Suprapubic skin (tissue), 4 donors: ENCODE data around the gene SLC9B1. TPM values are rescaled to one million over a fixed set of nuclear protein-coding genes. Genes with fewer than 3 reads are reported as not detected.
"Not testable (repeated sequence)": the region's sequence is repeated elsewhere in the genome, so short reads cannot be mapped to it uniquely, and the experiment has no call there.

Source experiments
- DNase-seq, 2 donors: peaks; one replicate each; pipeline ENCODE4 v3.0.0-alpha.2; 2019; ENCODE audit warnings: low spot score in 2 of 2
- H3K27ac ChIP-seq: fragments of 200-600 bp; sonication (generic); one replicate; pipeline ENCODE4 v1.5.1; 2019
- H3K27me3 ChIP-seq: fragments of 200-600 bp; sonication (generic); one replicate; pipeline ENCODE4 v1.5.1; 2019
- H3K36me3 ChIP-seq: fragments of 200-600 bp; sonication (generic); one replicate; pipeline ENCODE4 v1.5.1; 2019
- H3K4me1 ChIP-seq: fragments of 200-600 bp; sonication (generic); one replicate; pipeline ENCODE4 v1.5.1; 2019
- H3K4me3 ChIP-seq: fragments of 200-600 bp; sonication (generic); one replicate; pipeline ENCODE4 v1.5.1; 2019; ENCODE audit warnings: mild to moderate bottlenecking
- H3K9me3 ChIP-seq: fragments of 200-600 bp; sonication (generic); one replicate; pipeline ENCODE4 v1.5.1; 2019
- EP300 ChIP-seq: sonication (generic); formaldehyde crosslinking; IDR thresholded peaks from one replicate; pipeline ENCODE4 v1.6.1; 2017; ENCODE audit warnings: antibody characterized with exemption
- POLR2A ChIP-seq, 2 donors: fragments of 450-650 bp; IDR thresholded peaks; one replicate each; pipeline ENCODE4 v1.6.1; 2017; ENCODE audit warnings: antibody characterized with exemption in 2 of 2, mild to moderate bottlenecking in 2 of 2, moderate library complexity in 2 of 2
- POLR2AphosphoS5 ChIP-seq, 3 donors: sonication (generic); formaldehyde crosslinking; IDR thresholded peaks; one replicate each; pipeline ENCODE4 v1.6.1; 2017; ENCODE audit warnings: antibody characterized with exemption in 3 of 3
- WGBS: methylation state at CpG from one replicate; pipeline ENCODE4 v1.1.5; 2018; 5-methylcytosine and 5-hydroxymethylcytosine counted together
- total RNA-seq, 4 donors: library from RNA; depleted of rRNA; stranded (reverse); fragments of >200 nt; gene quantifications; one replicate each; pipeline ENCODE4 v1.1.0, GENCODE V29; 2016
- TF ChIP-seq, protein P1 (sequence below), 2 donors: fragments of 200-600 bp in 1 of 2; fragments of 450-650 bp in 1 of 2; sonication (generic) in 1 of 2; IDR thresholded peaks; one replicate each; pipeline ENCODE4 v1.5.1; 2016 to 2019; ENCODE audit warnings: antibody characterized with exemption in 2 of 2, mild to moderate bottlenecking in 1 of 2, moderate library complexity in 1 of 2

The SLC9B1 gene
- total RNA-seq, 4 donors from 2014 or later, result 0.30 to 2.9 TPM; not detected in 2

DNA sequence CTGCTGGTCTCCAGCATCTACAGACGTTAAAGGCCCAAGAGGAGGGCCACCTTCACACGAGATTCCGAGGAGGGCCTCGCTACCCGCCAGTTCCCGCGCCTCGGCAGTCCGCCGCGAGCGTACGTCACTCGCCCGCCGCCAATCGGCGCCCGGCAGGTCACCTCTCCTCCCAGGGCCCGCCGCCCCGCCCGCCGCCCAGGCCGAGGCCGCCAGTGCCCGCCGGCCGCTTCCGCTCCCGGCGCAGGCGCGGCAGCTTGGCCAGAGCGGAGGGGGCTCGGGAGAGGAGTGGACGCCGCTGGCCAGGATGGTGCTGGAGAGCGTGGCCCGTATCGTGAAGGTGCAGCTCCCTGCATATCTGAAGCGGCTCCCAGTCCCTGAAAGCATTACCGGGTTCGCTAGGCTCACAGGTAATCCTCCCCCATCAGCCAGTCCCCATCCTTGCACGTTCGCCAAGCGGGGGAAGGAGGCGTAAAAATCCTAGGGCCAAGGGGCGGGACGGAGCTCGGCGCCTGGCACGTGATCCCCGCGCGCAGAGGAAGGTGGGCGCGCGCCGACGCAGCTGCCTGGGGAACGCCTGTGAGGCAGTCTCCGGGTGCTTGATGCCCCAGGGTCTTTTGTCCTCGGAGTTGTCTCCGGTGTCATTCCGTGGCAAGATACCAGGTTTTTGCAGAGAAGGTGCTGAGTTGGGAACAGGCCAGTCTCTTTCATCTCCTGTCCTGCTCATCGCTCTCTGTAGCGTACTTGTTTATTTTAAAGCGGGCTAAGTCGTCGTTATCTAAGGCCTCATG is 150.5 kb downstream of the SLC9B1 start, which contains the start of gene CISD2:
TSS of gene CISD2 (plus strand) at position 212 of the 788 bp plus-strand sequence. CDS start at position 305, 93 bp downstream.
- peak; percentile 67 to 69 for TF ChIP-seq POLR2A (IDR thresholded peaks at IDR 0.05)
- TF ChIP-seq, protein P1, sequence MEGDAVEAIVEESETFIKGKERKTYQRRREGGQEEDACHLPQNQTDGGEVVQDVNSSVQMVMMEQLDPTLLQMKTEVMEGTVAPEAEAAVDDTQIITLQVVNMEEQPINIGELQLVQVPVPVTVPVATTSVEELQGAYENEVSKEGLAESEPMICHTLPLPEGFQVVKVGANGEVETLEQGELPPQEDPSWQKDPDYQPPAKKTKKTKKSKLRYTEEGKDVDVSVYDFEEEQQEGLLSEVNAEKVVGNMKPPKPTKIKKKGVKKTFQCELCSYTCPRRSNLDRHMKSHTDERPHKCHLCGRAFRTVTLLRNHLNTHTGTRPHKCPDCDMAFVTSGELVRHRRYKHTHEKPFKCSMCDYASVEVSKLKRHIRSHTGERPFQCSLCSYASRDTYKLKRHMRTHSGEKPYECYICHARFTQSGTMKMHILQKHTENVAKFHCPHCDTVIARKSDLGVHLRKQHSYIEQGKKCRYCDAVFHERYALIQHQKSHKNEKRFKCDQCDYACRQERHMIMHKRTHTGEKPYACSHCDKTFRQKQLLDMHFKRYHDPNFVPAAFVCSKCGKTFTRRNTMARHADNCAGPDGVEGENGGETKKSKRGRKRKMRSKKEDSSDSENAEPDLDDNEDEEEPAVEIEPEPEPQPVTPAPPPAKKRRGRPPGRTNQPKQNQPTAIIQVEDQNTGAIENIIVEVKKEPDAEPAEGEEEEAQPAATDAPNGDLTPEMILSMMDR (IDR thresholded peaks at IDR 0.05), result no peak
- peak in 1 of 3 donors; percentile 63 for TF ChIP-seq POLR2AphosphoS5 (IDR thresholded peaks at IDR 0.05)
- peaks cover 20% of the 10 kb centered on the region for H3K4me1 ChIP-seq
- no peaks in the 10 kb centered on the region for H3K36me3 ChIP-seq
- peak within 1 kb of the TSS; percentile 92 for H3K27ac ChIP-seq
- no peaks in the 10 kb centered on the region for H3K27me3 ChIP-seq
- 0% methylated on average over 35 of the region's 71 CpGs for WGBS
- peak within 1 kb of the TSS; percentile 68 for H3K4me3 ChIP-seq
- no peaks in the 10 kb centered on the region for H3K9me3 ChIP-seq
- DNase-seq, result peak; percentile 94

DNA sequence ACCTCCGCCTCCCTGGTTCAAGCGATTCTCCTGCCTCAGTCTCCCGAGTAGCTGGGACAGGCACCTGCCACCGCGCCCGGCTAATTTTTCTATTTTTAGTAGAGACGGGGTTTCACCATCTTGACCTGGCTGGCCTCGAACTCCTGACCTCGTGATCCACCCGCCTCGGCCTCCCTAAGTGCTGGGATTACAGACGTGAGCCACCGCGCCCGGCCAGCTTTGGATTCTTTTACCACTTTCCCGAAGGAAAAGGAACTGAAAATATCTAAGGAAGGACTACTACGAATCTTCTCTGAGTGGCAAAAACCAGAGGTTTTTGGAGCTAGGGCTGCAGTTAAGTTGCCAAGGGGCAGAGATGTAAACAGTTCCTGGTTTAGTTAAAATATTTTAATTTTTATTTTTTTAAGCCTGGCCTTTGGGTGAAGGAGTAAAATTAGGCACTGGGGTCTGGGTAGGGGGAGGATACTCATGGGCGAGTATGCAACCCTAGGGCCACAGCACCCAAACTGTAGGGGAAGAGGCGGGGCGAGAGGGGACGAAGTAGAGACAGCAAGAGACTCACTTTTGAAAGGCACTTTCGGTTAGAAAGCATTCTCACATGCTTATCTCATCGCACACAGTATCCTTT is 151.2 kb downstream of the SLC9B1 start:
- WGBS, result 17% methylated on average over 23 of the region's 23 CpGs
- Histone ChIP-seq H3K36me3 (no peaks in the 10 kb centered on the region), H3K4me3 (peak overlapping the region; percentile 68), H3K27ac (peak overlapping the region; percentile 92), H3K9me3 (no peaks in the 10 kb centered on the region), H3K4me1 (peaks cover 20% of the 10 kb centered on the region), H3K27me3 (no peaks in the 10 kb centered on the region)
- no peak for TF ChIP-seq POLR2A (IDR thresholded peaks at IDR 0.05)
- TF ChIP-seq POLR2AphosphoS5 (IDR thresholded peaks at IDR 0.05), result peak in 1 of 3 donors; percentile 9
- peak in 1 of 2 donors; percentile 62 for DNase-seq

GRCh38 chr4:102867278-102868152 is 152.0 kb downstream of the SLC9B1 start:
- peak overlapping the region; percentile 92 for H3K27ac ChIP-seq
- no peaks in the 10 kb centered on the region for H3K36me3 ChIP-seq
- no peaks in the 10 kb centered on the region for H3K27me3 ChIP-seq
- DNase-seq, result no peak
- peak overlapping the region; percentile 68 for H3K4me3 ChIP-seq
- no peaks in the 10 kb centered on the region for H3K9me3 ChIP-seq
- 73% methylated on average over 12 of the region's 12 CpGs for WGBS
- TF ChIP-seq POLR2AphosphoS5 (IDR thresholded peaks at IDR 0.05) (no peak), POLR2A (IDR thresholded peaks at IDR 0.05) (no peak), EP300 (no peak)
- TF ChIP-seq, protein P1 (IDR thresholded peaks at IDR 0.05), result no peak
- H3K4me1 ChIP-seq, result peaks cover 20% of the 10 kb centered on the region

- DNase-seq, H3K27me3 ChIP-seq, H3K27ac ChIP-seq, H3K36me3 ChIP-seq, H3K9me3 ChIP-seq, H3K4me3 ChIP-seq: not testable (repeated sequence)
- WGBS, result 95% methylated on average over 5 of the region's 5 CpGs
- peaks cover 17% of the 10 kb centered on the region for H3K4me1 ChIP-seq
Measured at GRCh38 chr4:102865327-102865726, 154.2 kb downstream of the SLC9B1 start.

- peaks cover 2% of the 10 kb centered on the region for H3K4me1 ChIP-seq
- WGBS, result 100% methylated on average over 1 of the region's 1 CpG
- H3K36me3 ChIP-seq, result no peaks in the 10 kb centered on the region
- no peaks in the 10 kb centered on the region for H3K27me3 ChIP-seq
- TF ChIP-seq EP300 (no peak), POLR2AphosphoS5 (IDR thresholded peaks at IDR 0.05) (no peak), POLR2A (IDR thresholded peaks at IDR 0.05) (no peak)
- TF ChIP-seq, protein P1 (IDR thresholded peaks at IDR 0.05), result no peak
- H3K9me3 ChIP-seq, result no peaks in the 10 kb centered on the region
- H3K27ac ChIP-seq, result no peak overlapping the region
- DNase-seq, result no peak
- H3K4me3 ChIP-seq, result no peak overlapping the region
Measured at GRCh38 chr4:102862747-102863146, 156.8 kb downstream of the SLC9B1 start.
